ENCODE data around the gene NUDT17. TPM values are rescaled to one million over a fixed set of nuclear protein-coding genes. Genes with fewer than 3 reads are reported as not detected.

The NUDT17 gene, protein sequence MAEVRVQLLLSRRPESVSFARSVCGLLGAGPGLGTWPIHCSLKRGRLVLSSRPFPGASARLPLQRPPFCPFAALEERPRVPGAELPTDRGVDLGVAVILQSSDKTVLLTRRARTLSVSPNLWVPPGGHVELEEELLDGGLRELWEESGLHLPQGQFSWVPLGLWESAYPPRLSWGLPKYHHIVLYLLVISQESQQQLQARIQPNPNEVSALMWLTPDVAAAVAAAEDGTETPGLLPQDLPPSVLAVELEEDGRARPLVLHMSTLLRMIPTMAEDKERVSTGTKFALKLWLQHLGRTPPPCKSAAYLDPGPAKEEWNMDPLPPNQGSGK
- 2.1 and 5.1 TPM in 2 replicates for total RNA-seq
- 3.4 and 4.5 TPM in 2 replicates for polyA plus RNA-seq
- 3.5 and 4.6 TPM in 2 replicates for polyA plus RNA-seq (2012)
- polyA minus RNA-seq (ENCODE audit: low replicate concordance) = 5.1 and 5.7 TPM in 2 replicates

- Histone ChIP-seq H3K36me3 (ENCODE audit: control insufficient read depth, insufficient read depth, low read length) (peaks cover 20% of the 10 kb centered on the region), H3K9me3 (ENCODE audit: control insufficient read depth, insufficient read depth, low read depth, low read length) (no peaks in the 10 kb centered on the region), H2AFZ (ENCODE audit: low read length) (peak within 1 kb of the TSS; percentile 69), H3K4me3 (replicated peaks in 1 of 4; ENCODE audit: control extremely low read depth in 1 of 4, insufficient read depth in 1 of 4, low read depth in 3 of 4, low read length in 4 of 4) (peak within 1 kb of the TSS; percentile 58 to 68 (median 64)), H4K20me1 (ENCODE audit: control insufficient read depth, extremely low read depth, insufficient read depth, low read length) (no peaks in the 10 kb centered on the region), H3K4me2 (ENCODE audit: extremely low read depth, insufficient read depth, low read length) (peak within 1 kb of the TSS; percentile 97), H3K27me3 (ENCODE audit: control insufficient read depth, insufficient read depth, low read length) (no peaks in the 10 kb centered on the region), H3K4me1 (ENCODE audit: control insufficient read depth, extremely low read depth, insufficient read depth, low read length) (peaks cover 15% of the 10 kb centered on the region), H3K27ac (ENCODE audit: insufficient read depth, low read length) (peak within 1 kb of the TSS; percentile 71), H3K9ac (ENCODE audit: insufficient read depth, low read length) (peak within 1 kb of the TSS; percentile 70), H3K79me2 (ENCODE audit: control insufficient read depth, insufficient read depth, low read length) (no peaks in the 10 kb centered on the region)
- no peak for TF ChIP-seq EZH2 (IDR thresholded peaks at IDR 0.05; ENCODE audit: low read length, missing control alignments)
- TF ChIP-seq, protein P1, sequence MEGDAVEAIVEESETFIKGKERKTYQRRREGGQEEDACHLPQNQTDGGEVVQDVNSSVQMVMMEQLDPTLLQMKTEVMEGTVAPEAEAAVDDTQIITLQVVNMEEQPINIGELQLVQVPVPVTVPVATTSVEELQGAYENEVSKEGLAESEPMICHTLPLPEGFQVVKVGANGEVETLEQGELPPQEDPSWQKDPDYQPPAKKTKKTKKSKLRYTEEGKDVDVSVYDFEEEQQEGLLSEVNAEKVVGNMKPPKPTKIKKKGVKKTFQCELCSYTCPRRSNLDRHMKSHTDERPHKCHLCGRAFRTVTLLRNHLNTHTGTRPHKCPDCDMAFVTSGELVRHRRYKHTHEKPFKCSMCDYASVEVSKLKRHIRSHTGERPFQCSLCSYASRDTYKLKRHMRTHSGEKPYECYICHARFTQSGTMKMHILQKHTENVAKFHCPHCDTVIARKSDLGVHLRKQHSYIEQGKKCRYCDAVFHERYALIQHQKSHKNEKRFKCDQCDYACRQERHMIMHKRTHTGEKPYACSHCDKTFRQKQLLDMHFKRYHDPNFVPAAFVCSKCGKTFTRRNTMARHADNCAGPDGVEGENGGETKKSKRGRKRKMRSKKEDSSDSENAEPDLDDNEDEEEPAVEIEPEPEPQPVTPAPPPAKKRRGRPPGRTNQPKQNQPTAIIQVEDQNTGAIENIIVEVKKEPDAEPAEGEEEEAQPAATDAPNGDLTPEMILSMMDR (conservative IDR thresholded peaks at IDR 0.05 in 1 of 2, IDR thresholded peaks at IDR 0.05 in 1 of 2; ENCODE audit: low read depth in 1 of 2, low read length in 2 of 2) = peak; percentile 84
- DNase-seq (ENCODE audit: low read depth in 2 of 2) = peak; percentile 68 to 73
Measured at GRCh38 chr1:145845514-145846161, at the start of gene NUDT17. TSS of gene NUDT17 (plus strand) at chr1:145845630. CDS start at chr1:145845641, 11 bp downstream.

GRCh38 chr1:145796753-145797152, 48.7 kb upstream of the NUDT17 start:
- no peak for TF ChIP-seq EZH2 (IDR thresholded peaks at IDR 0.05; ENCODE audit: low read length, missing control alignments)
- TF ChIP-seq, protein P1 (conservative IDR thresholded peaks at IDR 0.05 in 1 of 2, IDR thresholded peaks at IDR 0.05 in 1 of 2; ENCODE audit: low read depth in 1 of 2, low read length in 2 of 2) = no peak
- H3K79me2 ChIP-seq (ENCODE audit: control insufficient read depth, insufficient read depth, low read length) = peaks cover 52% of the 10 kb centered on the region

GRCh38 chr1:145799806-145800205, 45.6 kb upstream of the NUDT17 start:
- Histone ChIP-seq H3K9ac (ENCODE audit: insufficient read depth, low read length) (no peak overlapping the region), H3K4me3 (replicated peaks in 1 of 4; ENCODE audit: control extremely low read depth in 1 of 4, insufficient read depth in 1 of 4, low read depth in 3 of 4, low read length in 4 of 4) (no peak overlapping the region), H3K79me2 (ENCODE audit: control insufficient read depth, insufficient read depth, low read length) (peaks cover 72% of the 10 kb centered on the region), H3K36me3 (ENCODE audit: control insufficient read depth, insufficient read depth, low read length) (no peaks in the 10 kb centered on the region), H3K4me2 (ENCODE audit: extremely low read depth, insufficient read depth, low read length) (no peak overlapping the region), H3K27me3 (ENCODE audit: control insufficient read depth, insufficient read depth, low read length) (no peaks in the 10 kb centered on the region), H2AFZ (ENCODE audit: low read length) (no peak overlapping the region), H3K9me3 (ENCODE audit: control insufficient read depth, insufficient read depth, low read depth, low read length) (no peaks in the 10 kb centered on the region), H3K27ac (ENCODE audit: insufficient read depth, low read length) (no peak overlapping the region), H4K20me1 (ENCODE audit: control insufficient read depth, extremely low read depth, insufficient read depth, low read length) (no peaks in the 10 kb centered on the region), H3K4me1 (ENCODE audit: control insufficient read depth, extremely low read depth, insufficient read depth, low read length) (peaks cover 2% of the 10 kb centered on the region)
- DNase-seq (ENCODE audit: low read depth in 2 of 2) = peak in 1 of 2 donors; percentile 62
- TF ChIP-seq, protein P1 (conservative IDR thresholded peaks at IDR 0.05 in 1 of 2, IDR thresholded peaks at IDR 0.05 in 1 of 2; ENCODE audit: low read depth in 1 of 2, low read length in 2 of 2) = no peak
- TF ChIP-seq EZH2 (IDR thresholded peaks at IDR 0.05; ENCODE audit: low read length, missing control alignments) = no peak

More at GRCh38 chr1:145796753-145797152, 48.7 kb upstream of the NUDT17 start:
- Histone ChIP-seq H3K4me2 (ENCODE audit: extremely low read depth, insufficient read depth, low read length) (no peak overlapping the region), H3K9ac (ENCODE audit: insufficient read depth, low read length) (no peak overlapping the region), H3K4me3 (replicated peaks in 1 of 4; ENCODE audit: control extremely low read depth in 1 of 4, insufficient read depth in 1 of 4, low read depth in 3 of 4, low read length in 4 of 4) (no peak overlapping the region), H3K4me1 (ENCODE audit: control insufficient read depth, extremely low read depth, insufficient read depth, low read length) (no peaks in the 10 kb centered on the region), H3K36me3 (ENCODE audit: control insufficient read depth, insufficient read depth, low read length) (no peaks in the 10 kb centered on the region), H3K27me3 (ENCODE audit: control insufficient read depth, insufficient read depth, low read length) (no peaks in the 10 kb centered on the region), H2AFZ (ENCODE audit: low read length) (no peak overlapping the region), H3K9me3 (ENCODE audit: control insufficient read depth, insufficient read depth, low read depth, low read length) (no peaks in the 10 kb centered on the region), H4K20me1 (ENCODE audit: control insufficient read depth, extremely low read depth, insufficient read depth, low read length) (no peaks in the 10 kb centered on the region), H3K27ac (ENCODE audit: insufficient read depth, low read length) (no peak overlapping the region)
- DNase-seq (ENCODE audit: low read depth in 2 of 2) = no peak
